ENCODE measurements around the gene NFATC1.

Gene NFATC1

DNA sequence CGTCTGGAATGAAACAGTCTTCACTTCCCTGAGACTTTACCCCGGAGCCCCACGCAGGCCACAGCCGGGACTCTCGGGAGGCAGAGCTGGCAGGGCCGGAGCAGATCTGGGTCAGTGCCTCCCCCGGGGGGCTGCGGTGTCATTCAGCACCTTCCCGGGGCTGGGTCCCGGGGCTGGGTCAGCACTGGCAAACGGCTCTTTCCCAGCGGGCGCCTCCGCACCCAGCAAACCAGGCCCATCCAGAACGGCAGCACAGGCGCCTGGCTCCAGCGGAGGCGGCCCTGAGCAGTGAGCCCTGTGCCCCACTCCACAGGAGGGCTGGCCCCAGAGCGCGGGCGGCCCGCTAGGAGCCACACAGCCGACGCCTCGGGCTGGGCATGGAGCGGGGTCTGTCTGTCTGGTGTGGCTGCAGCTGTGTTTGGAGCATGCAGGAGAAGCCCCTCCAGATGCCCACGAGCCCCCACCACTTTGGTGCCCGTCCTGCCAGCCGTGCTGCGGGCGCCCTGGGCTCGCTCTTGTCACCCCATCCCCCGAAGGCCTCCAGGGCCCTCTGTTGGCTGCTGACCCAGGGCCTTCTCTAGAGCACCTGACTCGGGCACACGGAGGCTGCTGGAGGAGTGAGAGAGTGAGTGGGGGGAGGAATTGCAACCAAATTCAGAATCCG is 151.8 kb downstream of the NFATC1 start:
- TF ChIP-seq, protein P1, sequence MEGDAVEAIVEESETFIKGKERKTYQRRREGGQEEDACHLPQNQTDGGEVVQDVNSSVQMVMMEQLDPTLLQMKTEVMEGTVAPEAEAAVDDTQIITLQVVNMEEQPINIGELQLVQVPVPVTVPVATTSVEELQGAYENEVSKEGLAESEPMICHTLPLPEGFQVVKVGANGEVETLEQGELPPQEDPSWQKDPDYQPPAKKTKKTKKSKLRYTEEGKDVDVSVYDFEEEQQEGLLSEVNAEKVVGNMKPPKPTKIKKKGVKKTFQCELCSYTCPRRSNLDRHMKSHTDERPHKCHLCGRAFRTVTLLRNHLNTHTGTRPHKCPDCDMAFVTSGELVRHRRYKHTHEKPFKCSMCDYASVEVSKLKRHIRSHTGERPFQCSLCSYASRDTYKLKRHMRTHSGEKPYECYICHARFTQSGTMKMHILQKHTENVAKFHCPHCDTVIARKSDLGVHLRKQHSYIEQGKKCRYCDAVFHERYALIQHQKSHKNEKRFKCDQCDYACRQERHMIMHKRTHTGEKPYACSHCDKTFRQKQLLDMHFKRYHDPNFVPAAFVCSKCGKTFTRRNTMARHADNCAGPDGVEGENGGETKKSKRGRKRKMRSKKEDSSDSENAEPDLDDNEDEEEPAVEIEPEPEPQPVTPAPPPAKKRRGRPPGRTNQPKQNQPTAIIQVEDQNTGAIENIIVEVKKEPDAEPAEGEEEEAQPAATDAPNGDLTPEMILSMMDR (IDR thresholded peaks at IDR 0.05; ENCODE audit: low read depth, low read length, missing control alignments): no peak
- DNase-seq (ENCODE audit: extremely low read depth, low read depth): no peak

DNA sequence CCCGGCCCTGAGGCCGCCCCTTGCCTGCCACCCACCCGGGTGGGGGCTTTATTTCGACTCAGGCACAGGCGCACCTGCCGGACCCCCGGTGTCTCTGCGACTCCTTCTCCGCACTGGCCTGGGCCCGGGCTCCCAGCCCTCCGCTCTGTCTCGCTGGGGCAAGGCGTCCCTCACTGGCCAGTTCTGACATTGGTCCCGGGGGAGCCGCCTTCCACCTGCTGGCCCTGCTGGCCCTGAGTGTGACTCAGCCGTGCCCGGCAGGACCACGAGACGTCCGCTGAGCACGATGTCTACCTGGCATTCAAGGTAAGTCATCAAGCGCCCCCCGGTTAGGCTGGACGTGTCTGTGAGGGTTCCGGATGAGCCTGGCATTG is 152.3 kb downstream of the NFATC1 start:
- TF ChIP-seq, protein P1 (IDR thresholded peaks at IDR 0.05; ENCODE audit: low read depth, low read length, missing control alignments): no peak
- H3K4me3 ChIP-seq (replicated peaks; ENCODE audit: low read depth, low read length): no peak overlapping the region
- no peak for DNase-seq (ENCODE audit: extremely low read depth, low read depth)

More for the DNA sequence above, 151.8 kb downstream of the NFATC1 start:
- H3K4me3 ChIP-seq (replicated peaks; ENCODE audit: low read depth, low read length): no peak overlapping the region

DNA sequence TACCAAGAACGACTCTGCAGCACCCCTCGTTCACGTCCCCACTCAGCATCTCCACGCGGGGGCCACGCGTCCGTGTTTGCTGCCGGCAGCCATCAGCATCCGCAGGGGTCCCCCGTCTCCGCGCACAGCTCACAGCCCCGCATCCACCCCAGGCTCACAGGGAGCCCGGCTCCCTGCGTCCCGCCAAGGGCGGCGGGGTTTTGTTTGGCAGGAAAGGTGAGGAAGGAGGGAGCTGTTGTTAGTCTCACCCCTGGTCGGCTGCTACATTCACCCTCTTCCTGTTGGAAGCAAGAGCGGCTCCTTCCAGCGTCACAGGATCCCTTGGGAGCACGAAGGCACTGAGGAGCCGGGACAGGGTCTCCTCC is 152.9 kb downstream of the NFATC1 start:
- TF ChIP-seq, protein P1 (IDR thresholded peaks at IDR 0.05; ENCODE audit: low read depth, low read length, missing control alignments): no peak
- DNase-seq (ENCODE audit: extremely low read depth, low read depth): no peak
- no peak overlapping the region for H3K4me3 ChIP-seq (replicated peaks; ENCODE audit: low read depth, low read length)

DNA sequence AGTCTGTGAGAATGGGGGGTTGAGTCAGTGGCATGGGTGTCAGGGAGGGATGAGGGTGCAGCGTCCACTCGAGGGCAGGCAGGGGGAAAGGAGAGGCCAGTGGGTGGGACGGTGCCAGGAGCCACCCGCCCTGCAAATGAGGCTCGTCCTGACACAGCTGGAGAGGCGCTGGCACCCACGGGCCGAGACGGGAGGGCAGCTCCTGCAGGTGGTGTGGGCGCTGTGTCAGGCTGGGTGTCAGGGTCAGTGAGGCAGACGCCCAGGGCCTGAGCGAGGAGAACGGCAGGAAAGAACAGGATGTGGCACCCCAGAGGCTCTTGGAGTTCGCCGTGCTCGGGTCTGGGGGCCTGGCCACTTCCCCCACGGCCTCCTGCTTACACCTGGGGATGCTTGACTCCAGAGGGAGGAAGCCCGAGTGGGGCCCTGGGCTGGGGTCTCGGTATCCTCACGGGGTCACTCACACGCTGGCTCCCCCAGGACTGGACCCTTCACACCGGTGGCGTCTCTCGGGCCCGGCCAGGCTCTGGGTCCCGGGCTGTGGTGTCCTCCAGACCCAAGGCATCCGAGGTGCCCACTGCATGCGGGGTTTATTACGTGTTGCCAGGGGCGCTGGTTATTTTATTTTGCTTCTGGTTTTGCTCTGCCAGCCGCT is 153.4 kb downstream of the NFATC1 start:
- TF ChIP-seq, protein P1 (IDR thresholded peaks at IDR 0.05; ENCODE audit: low read depth, low read length, missing control alignments): no peak
- no peak overlapping the region for H3K4me3 ChIP-seq (replicated peaks; ENCODE audit: low read depth, low read length)
- no peak for DNase-seq (ENCODE audit: extremely low read depth, low read depth)

DNA sequence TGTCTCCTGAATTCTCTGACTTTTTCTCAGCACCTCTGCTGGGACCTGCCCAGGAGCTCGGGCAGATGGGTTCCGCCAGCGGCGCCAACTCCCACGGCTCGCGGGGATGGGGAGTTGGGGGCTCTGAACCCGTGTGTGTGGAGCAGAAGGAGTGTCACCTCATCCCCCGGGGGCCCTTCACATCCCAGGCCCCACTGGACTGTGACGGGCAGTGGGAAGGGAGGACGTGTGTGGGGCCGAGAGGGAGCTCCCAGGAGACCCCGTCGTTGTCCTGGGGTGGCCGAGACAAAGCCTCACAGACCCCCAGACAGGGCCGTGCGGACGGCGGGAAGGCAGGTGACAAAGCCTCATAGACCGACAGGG is 153.9 kb downstream of the NFATC1 start:
- no peak for DNase-seq (ENCODE audit: extremely low read depth, low read depth)
- TF ChIP-seq, protein P1 (IDR thresholded peaks at IDR 0.05; ENCODE audit: low read depth, low read length, missing control alignments): no peak
- H3K4me3 ChIP-seq (replicated peaks; ENCODE audit: low read depth, low read length): no peak overlapping the region

DNA sequence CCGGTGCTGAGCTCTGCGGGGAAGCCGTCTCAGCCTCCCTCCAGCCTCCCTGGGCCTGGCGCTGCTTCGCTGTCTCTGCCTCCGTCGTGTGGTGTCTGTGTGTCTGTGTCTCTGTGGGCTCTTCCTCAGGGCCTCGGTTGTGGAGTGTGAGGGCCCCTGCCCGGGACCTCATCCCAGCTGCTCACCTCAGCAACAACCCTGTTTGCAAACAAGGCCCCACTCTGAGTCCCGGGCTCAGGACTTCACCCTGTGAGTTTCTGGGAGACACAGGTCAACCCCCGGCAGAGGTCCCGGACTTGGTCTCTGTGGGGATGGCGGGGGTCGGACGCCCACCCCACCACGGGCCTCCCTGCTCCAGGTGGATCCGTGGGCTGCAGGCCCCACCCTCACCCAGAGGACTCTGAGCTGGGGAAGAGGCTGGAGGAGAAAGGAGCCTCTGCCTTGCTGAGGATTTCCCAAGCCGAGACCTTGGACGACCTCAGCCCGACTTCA is 156.5 kb downstream of the NFATC1 start:
- no peak overlapping the region for H3K4me3 ChIP-seq (replicated peaks; ENCODE audit: low read depth, low read length)
- TF ChIP-seq, protein P1 (IDR thresholded peaks at IDR 0.05; ENCODE audit: low read depth, low read length, missing control alignments): no peak
- no peak for DNase-seq (ENCODE audit: extremely low read depth, low read depth)

Data from HFF-Myc (cell line).